Lower leg skin (tissue), 3 donors: ENCODE data around the gene SIK3.

ENCODE experiments used
- CTCF ChIP-seq, 3 donors: fragments of 450-650 bp; IDR thresholded peaks; one replicate each; pipeline ENCODE4 v1.5.1; 2016; ENCODE audit warnings: antibody characterized with exemption in 3 of 3, mild to moderate bottlenecking in 3 of 3, moderate library complexity in 2 of 3
- POLR2A ChIP-seq, 2 donors: fragments of 450-650 bp; IDR thresholded peaks; one replicate each; pipeline ENCODE4 v1.6.1; 2016 to 2017; ENCODE audit warnings: antibody characterized with exemption in 2 of 2, mild to moderate bottlenecking in 1 of 2, moderate library complexity in 1 of 2

DNA sequence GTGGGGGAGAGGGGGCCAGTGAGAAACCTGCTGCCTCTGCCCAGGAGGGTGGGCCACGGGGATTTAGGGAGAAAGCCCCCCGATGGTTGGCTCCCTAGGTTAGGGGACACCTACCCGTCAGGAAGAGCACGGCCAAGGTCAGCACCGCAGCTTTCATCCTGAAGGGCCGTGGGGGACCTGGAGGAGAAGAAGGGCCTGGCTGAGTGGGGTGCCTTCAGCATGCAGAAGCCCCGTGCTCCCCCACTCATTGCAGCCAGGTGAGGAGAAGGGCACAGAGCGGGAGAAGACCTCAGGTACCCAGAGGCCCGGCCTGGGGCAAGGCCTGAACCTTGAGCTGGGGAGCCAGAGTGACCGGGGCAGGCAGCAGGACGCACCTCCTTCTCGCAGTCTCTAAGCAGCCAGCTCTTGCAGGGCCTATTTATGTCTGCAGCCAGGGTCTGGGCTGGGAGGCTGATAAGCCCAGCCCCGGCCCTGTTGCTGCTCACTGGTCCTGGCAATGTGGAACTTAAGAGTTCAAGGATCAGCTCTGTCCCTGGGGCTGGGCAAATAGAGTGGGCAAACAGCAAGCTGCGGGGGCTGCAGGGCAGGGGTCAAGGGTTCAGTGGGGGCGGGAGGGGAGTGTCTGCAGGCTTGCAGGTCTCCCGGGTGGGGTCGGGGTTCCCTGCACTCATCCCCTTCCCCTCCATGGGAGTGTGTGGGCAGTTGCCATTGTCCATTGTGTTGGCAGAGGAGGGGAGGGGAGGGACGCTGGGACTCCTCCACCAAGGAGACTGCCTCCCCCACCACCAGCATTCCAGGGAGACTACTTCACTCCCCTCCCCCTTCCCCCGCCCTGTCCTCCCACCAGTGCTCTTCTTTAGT lies 260.8 kb downstream of the SIK3 start, which contains the start of gene APOA1:
- TF ChIP-seq CTCF (IDR thresholded peaks at IDR 0.05) (no peak), POLR2A (IDR thresholded peaks at IDR 0.05) (no peak)
